Measurements from ENCODE around the gene PLA2G2F. TPM values are rescaled to one million over a fixed set of nuclear protein-coding genes. Genes with fewer than 3 reads are reported as not detected.

PLA2G2F gene
- total RNA-seq: not detected in 2 replicates

GRCh38 chr1:20138961-20139550 lies at the start of gene PLA2G2F:
Gene PLA2G2F, plus strand, starts transcription at chr1:20139323. Its CDS starts 105 bp downstream, at chr1:20139428.

GRCh38 chr1:20119347-20119746 lies 19.8 kb upstream of the PLA2G2F start, which contains the start of gene PLA2G2D:
Gene PLA2G2D, minus strand, starts transcription at chr1:20119536. Its CDS starts 38 bp downstream, at chr1:20119498.

GRCh38 chr1:20185834-20186782 lies 47.0 kb downstream of the PLA2G2F start, which contains the start of the genes PLA2G2C and UBXN10:
Gene PLA2G2C, minus strand, starts transcription at chr1:20186518. Its CDS starts 9,155 bp downstream, at chr1:20177363.
Gene UBXN10, plus strand, starts transcription at chr1:20186096. Its CDS starts 4,466 bp downstream, at chr1:20190562.

Other genes with a start within 250 kb of the PLA2G2F start
- not detected in 2 replicates for gene PLA2G2E, start 215.7 kb upstream of the PLA2G2F start, total RNA-seq
- not detected in 2 replicates for gene PLA2G2A, start 159.7 kb upstream of the PLA2G2F start, total RNA-seq
- gene PLA2G5, start 69.1 kb upstream of the PLA2G2F start, total RNA-seq: not detected in 2 replicates
- gene PLA2G2D, start 19.8 kb upstream of the PLA2G2F start, total RNA-seq: not detected in 2 replicates
- gene UBXN10, start 46.8 kb downstream of the PLA2G2F start, total RNA-seq: under 0.01 TPM in 1 of 2 replicates, not detected in the other
- not detected in 2 replicates for gene PLA2G2C, start 47.2 kb downstream of the PLA2G2F start, total RNA-seq
- gene VWA5B1, start 151.6 kb downstream of the PLA2G2F start, total RNA-seq: not detected in 2 replicates